ENCODE measurements around the gene SHISA7.

DNA sequence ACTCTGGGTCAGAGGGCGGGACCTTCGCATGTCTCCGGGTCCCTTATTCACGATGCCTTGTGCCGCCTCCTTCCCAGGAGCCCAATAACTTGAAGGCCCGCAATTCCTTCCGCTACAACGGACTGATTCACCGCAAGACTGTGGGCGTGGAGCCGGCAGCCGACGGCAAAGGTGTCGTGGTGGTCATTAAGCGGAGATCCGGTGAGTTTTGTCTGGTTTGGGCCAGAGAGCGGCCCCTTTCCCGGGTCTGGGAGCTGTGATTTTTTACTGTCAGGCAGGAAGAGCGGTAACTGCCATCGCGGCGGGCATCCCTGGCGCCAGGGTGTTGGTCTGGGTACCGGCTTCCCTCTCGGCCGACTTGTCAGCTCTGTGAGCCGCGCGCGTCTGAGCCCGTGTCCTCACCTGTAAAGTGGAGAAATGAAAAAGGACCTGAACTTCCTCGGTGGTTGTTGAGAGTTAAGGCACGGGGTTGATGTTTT lies 56.6 kb downstream of the SHISA7 start:
- TF ChIP-seq CTCF (IDR thresholded peaks at IDR 0.05), result no peak
- no peak for TF ChIP-seq POLR2A (IDR thresholded peaks at IDR 0.05)

All from esophagus squamous epithelium (tissue), 4 donors.